Measurements from ENCODE around the gene RBM47. TPM values are rescaled to one million over a fixed set of nuclear protein-coding genes. Genes with fewer than 3 reads are reported as not detected.

RBM47 gene
- total RNA-seq, 3 donors from 2014 or later: 66.6 to 151 (median 89.5) TPM

DNA sequence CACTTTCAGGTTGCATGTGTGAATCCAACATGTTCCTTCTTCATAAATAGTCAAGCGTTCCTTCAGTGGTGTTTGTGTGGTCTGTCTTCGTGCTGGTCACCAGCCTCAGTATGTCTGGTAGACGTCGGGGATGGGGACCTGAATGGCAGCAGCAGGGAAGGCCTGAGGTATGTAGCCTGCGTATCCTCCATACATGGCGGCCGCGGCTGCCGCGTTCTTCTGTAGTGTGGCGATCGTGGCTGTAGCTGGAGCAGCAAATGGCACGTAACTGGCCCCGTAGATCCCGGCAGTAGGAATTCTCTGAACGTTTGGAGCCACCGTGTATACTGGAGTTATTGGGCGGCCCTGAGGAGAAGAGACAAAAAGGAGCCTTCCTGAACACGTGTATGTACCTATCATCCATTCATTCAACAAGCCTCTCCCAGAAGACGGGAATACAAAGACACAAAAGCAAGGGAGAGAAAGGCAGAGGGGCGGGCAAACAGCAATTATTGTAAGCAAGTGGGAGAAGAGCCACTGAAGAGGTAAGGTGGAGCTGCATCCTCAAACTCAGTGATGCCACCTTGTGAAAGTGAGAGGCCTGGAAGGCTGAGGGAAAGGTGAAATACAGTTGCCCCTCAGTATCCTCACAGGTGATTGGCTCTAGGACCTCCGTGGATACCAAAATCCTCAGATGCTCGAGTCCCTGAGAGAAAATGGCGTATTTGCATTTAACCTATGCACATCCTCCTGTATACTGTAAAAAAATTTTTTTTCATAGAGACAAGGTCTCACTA lies 203.7 kb downstream of the RBM47 start:
- Histone ChIP-seq H3K4me1 (no peaks in the 10 kb centered on the region), H3K27ac (no peak overlapping the region)
- DNase-seq (ENCODE audit: low spot score in 2 of 2): no peak

DNA sequence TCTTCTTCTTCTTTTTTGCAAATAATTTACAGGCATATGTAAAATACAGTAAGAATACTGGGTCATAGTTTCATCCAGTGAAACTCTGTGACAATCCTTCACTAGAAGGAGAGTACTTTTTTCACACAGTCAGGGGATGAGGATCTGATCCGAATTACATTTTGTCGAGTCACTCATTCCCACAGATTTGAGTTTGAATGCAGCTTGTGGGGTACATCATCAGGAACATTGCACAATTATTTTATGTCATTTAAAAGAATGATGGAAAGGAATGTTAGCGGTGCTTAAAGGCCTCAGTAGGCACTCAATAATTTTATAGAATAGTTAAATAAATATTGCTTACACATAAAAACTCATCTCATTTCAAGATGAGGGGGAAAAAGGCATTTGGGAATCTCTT lies 205.9 kb downstream of the RBM47 start:
- no peaks in the 10 kb centered on the region for H3K4me1 ChIP-seq
- no peak for DNase-seq (ENCODE audit: low spot score in 2 of 2)
- no peak overlapping the region for H3K4me3 ChIP-seq
- no peak overlapping the region for H3K27ac ChIP-seq
- TF ChIP-seq POLR2AphosphoS5 (IDR thresholded peaks at IDR 0.05) (no peak), POLR2A (IDR thresholded peaks at IDR 0.05) (no peak)
- TF ChIP-seq, protein P1, sequence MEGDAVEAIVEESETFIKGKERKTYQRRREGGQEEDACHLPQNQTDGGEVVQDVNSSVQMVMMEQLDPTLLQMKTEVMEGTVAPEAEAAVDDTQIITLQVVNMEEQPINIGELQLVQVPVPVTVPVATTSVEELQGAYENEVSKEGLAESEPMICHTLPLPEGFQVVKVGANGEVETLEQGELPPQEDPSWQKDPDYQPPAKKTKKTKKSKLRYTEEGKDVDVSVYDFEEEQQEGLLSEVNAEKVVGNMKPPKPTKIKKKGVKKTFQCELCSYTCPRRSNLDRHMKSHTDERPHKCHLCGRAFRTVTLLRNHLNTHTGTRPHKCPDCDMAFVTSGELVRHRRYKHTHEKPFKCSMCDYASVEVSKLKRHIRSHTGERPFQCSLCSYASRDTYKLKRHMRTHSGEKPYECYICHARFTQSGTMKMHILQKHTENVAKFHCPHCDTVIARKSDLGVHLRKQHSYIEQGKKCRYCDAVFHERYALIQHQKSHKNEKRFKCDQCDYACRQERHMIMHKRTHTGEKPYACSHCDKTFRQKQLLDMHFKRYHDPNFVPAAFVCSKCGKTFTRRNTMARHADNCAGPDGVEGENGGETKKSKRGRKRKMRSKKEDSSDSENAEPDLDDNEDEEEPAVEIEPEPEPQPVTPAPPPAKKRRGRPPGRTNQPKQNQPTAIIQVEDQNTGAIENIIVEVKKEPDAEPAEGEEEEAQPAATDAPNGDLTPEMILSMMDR (IDR thresholded peaks at IDR 0.05): no peak
- no peaks in the 10 kb centered on the region for H3K27me3 ChIP-seq
- no peaks in the 10 kb centered on the region for H3K9me3 ChIP-seq
- no peaks in the 10 kb centered on the region for H3K36me3 ChIP-seq
- intact Hi-C loops (cut with DNase I; ENCODE audit: low total_unique reads): no loop called here

More for the DNA sequence above, 203.7 kb downstream of the RBM47 start:
- H3K36me3 ChIP-seq: no peaks in the 10 kb centered on the region
- intact Hi-C loops (cut with DNase I; ENCODE audit: low total_unique reads): no loop called here
- no peak overlapping the region for H3K4me3 ChIP-seq
- TF ChIP-seq, protein P1 (IDR thresholded peaks at IDR 0.05): no peak
- no peak for TF ChIP-seq POLR2AphosphoS5 (IDR thresholded peaks at IDR 0.05)
- no peak for TF ChIP-seq POLR2A (IDR thresholded peaks at IDR 0.05)
- no peaks in the 10 kb centered on the region for H3K9me3 ChIP-seq
- no peaks in the 10 kb centered on the region for H3K27me3 ChIP-seq

DNA sequence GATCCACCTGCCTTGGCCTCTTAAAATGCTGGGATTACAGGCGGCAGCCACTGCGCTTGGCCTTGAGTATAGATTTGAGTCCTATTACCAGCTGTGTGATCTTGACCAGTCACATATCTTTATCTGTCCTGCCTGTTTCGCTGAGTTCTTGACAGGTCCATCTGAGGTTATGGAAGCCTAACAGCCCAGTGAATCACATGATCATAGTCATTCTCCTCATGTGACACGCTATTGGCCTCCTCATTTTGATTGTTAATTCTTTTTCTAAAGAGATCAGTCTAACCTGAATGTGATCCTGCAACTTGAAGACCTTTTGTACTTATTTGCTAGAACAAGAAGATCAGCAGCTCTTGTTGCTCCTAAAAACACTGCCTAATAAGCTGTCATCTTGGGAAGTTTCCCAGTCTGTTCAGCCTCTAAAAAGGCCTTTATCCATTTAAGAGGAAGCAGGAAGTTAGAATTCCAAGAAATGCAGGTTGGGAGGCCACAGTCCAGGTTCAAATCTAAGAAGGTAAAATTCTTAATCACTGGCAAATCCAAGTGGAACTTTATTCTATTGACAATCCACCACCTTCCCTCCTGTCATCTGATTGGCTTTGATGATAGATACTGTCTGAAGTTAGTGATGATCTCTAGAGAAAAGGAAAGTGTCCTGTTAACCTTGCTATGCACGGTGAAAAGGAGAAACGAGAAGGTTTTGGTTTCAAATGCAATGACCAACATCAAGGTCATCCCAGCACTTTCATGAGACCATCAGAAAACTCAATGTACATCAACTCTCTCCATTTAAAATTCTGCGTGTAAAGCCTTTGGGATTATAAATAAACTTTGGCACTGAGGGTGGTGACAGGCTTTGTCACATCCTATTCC lies 207.6 kb downstream of the RBM47 start:
- no peak for TF ChIP-seq POLR2A (IDR thresholded peaks at IDR 0.05)
- TF ChIP-seq, protein P1 (IDR thresholded peaks at IDR 0.05): no peak
- TF ChIP-seq POLR2AphosphoS5 (IDR thresholded peaks at IDR 0.05): no peak
- intact Hi-C loops (cut with DNase I; ENCODE audit: low total_unique reads): no loop called here
- DNase-seq (ENCODE audit: low spot score in 2 of 2): no peak

DNA sequence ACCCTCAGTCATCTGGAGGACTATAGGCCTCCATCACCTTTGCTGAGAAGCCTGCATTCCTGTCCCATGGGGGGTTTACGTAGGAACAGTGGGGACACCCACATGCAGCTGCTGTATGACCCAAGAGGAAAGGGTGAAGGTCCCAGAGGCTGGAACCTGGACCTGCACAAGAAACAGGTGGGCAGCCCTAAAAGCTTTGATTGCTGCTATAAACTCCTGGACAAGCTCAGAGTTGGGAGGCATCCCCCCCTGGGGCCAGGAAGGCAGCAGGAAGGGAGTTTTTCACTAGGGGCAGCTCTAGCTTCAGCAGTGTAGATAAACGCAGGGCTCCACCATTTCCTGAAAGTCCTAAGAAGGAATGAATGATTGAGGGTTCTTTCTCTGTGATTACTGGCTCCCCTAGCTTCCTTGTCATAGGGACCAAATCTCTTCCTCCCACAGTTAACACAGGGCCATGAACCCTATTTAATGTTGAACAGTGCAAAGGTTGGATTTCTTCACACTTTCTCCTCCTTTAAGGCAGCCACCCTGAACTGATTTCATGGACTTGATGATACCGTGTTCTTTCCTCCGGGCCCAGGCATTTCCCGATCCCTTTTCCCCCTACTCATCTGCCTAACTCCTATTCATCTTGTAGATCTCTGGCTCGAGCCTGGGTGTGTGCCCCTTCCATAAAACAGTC lies 210.3 kb downstream of the RBM47 start:
- DNase-seq (ENCODE audit: low spot score in 2 of 2): no peak
- no peaks in the 10 kb centered on the region for H3K4me1 ChIP-seq
- no peaks in the 10 kb centered on the region for H3K9me3 ChIP-seq
- no peak overlapping the region for H3K4me3 ChIP-seq
- no peaks in the 10 kb centered on the region for H3K27me3 ChIP-seq
- no peaks in the 10 kb centered on the region for H3K36me3 ChIP-seq
- intact Hi-C loops (cut with DNase I; ENCODE audit: low total_unique reads): no loop called here
- TF ChIP-seq POLR2A (IDR thresholded peaks at IDR 0.05): no peak
- TF ChIP-seq POLR2AphosphoS5 (IDR thresholded peaks at IDR 0.05): no peak
- TF ChIP-seq, protein P1 (IDR thresholded peaks at IDR 0.05): no peak
- no peak overlapping the region for H3K27ac ChIP-seq

More for the DNA sequence above, 207.6 kb downstream of the RBM47 start:
- Histone ChIP-seq H3K9me3 (no peaks in the 10 kb centered on the region), H3K4me3 (no peak overlapping the region), H3K27ac (peak overlapping the region; percentile 29 to 54), H3K36me3 (no peaks in the 10 kb centered on the region), H3K4me1 (no peaks in the 10 kb centered on the region), H3K27me3 (no peaks in the 10 kb centered on the region)
